ENCODE measurements around the gene TNS2.
"Not testable (repeated sequence)": the region's sequence is repeated elsewhere in the genome, so short reads cannot be mapped to it uniquely, and the experiment has no call there.

The TNS2 gene

GRCh38 chr12:53006810-53007309 lies 43.0 kb upstream of the TNS2 start:
- CTCF ChIA-PET: interaction anchor here (0.6 to 2.5 kb wide), 6 partner anchors 11 to 784 kb away, joined by 3 to 8 read pairs (median 4); no protein-coding TSS in a partner anchor
- 0% methylated on average over 26 of the region's 38 CpGs for WGBS (ENCODE audit: insufficient coverage)
- Histone ChIP-seq H3K9me3 (ENCODE audit: control extremely low read depth in 1 of 5, control insufficient read depth in 4 of 5, insufficient read depth in 2 of 5, low read depth in 1 of 5, low read length in 4 of 5) (no peaks in the 10 kb centered on the region), H3K27me3 (replicated peaks in 2 of 5; ENCODE audit: control insufficient read depth in 4 of 5, insufficient read depth in 5 of 5, low read length in 4 of 5) (no peaks in the 10 kb centered on the region), H3K36me3 (ENCODE audit: control insufficient read depth in 4 of 4, insufficient read depth in 4 of 4, low read length in 3 of 4) (peaks cover 7 to 32% (median 13%) of the 10 kb centered on the region in 4 experiments), H3K27ac (ENCODE audit: insufficient read depth in 1 of 2, low read depth in 1 of 2, low read length in 2 of 2, poor library complexity in 1 of 2, severe bottlenecking in 2 of 2) (peak overlapping the region; percentile 89 to 98), H3K4me1 (ENCODE audit: control extremely low read depth in 1 of 4, control insufficient read depth in 4 of 4, insufficient read depth in 4 of 4, low read length in 3 of 4) (peaks cover 11 to 44% (median 30%) of the 10 kb centered on the region in 4 experiments), H3K4me3 (ENCODE audit: control insufficient read depth in 1 of 7, extremely low read depth in 1 of 7, insufficient read depth in 4 of 7, low read depth in 2 of 7, low read length in 6 of 7) (peak overlapping the region; percentile 89 to 99 (median 99))
- POLR2A ChIA-PET: no interaction called here
- DNase-seq: peak; percentile 73 to 88 (median 88)

DNA sequence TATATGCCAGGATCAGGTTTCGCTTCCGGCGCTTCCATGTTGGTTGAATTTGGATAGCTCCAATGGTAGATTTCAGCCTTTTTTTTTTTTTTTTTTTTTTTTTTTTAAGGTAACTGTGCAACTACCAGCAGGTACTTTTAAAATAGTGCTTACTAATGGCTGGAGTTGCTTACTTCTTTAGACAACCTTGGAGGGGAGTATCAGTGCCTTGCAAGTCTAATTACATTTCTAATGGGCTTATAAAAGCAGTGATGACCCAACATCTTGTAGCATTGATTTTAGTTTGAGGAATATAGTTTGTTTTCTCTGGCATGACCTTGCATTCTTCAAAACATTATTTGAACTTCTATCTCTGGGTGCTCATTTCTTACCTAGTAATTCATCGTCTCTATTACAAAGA lies 42.5 kb upstream of the TNS2 start:
- peak overlapping the region; percentile 89 to 99 (median 99) for H3K4me3 ChIP-seq (ENCODE audit: control insufficient read depth in 1 of 7, extremely low read depth in 1 of 7, insufficient read depth in 4 of 7, low read depth in 2 of 7, low read length in 6 of 7)
- H3K9me3 ChIP-seq (ENCODE audit: control extremely low read depth in 1 of 5, control insufficient read depth in 4 of 5, insufficient read depth in 2 of 5, low read depth in 1 of 5, low read length in 4 of 5): no peaks in the 10 kb centered on the region
- no peak for DNase-seq
- H3K27me3 ChIP-seq (replicated peaks in 2 of 5; ENCODE audit: control insufficient read depth in 4 of 5, insufficient read depth in 5 of 5, low read length in 4 of 5): no peaks in the 10 kb centered on the region
- peaks cover 7 to 34% (median 14%) of the 10 kb centered on the region in 4 experiments for H3K36me3 ChIP-seq (ENCODE audit: control insufficient read depth in 4 of 4, insufficient read depth in 4 of 4, low read length in 3 of 4)
- WGBS (ENCODE audit: insufficient coverage): no CpG with 5 or more reads among the region's 4 CpGs
- peak overlapping the region; percentile 89 to 98 for H3K27ac ChIP-seq (ENCODE audit: insufficient read depth in 1 of 2, low read depth in 1 of 2, low read length in 2 of 2, poor library complexity in 1 of 2, severe bottlenecking in 2 of 2)
- POLR2A ChIA-PET: no interaction called here
- peaks cover 11 to 44% (median 30%) of the 10 kb centered on the region in 4 experiments for H3K4me1 ChIP-seq (ENCODE audit: control extremely low read depth in 1 of 4, control insufficient read depth in 4 of 4, insufficient read depth in 4 of 4, low read length in 3 of 4)
- CTCF ChIA-PET: interaction anchor here (0.6 to 2.5 kb wide), 5 partner anchors 11 to 785 kb away, joined by 3 to 6 read pairs (median 3); no protein-coding TSS in a partner anchor

GRCh38 chr12:53008760-53009159 lies 41.1 kb upstream of the TNS2 start:
- DNase-seq; CTCF ChIA-PET; H3K27me3 ChIP-seq (replicated peaks in 2 of 5; ENCODE audit: control insufficient read depth in 4 of 5, insufficient read depth in 5 of 5, low read length in 4 of 5); H3K9me3 ChIP-seq (ENCODE audit: control extremely low read depth in 1 of 5, control insufficient read depth in 4 of 5, insufficient read depth in 2 of 5, low read depth in 1 of 5, low read length in 4 of 5); POLR2A ChIA-PET: not testable (repeated sequence)
- H3K27ac ChIP-seq (ENCODE audit: insufficient read depth in 1 of 2, low read depth in 1 of 2, low read length in 2 of 2, poor library complexity in 1 of 2, severe bottlenecking in 2 of 2): peak overlapping the region in 1 of 2 experiments; percentile 62
- WGBS (ENCODE audit: insufficient coverage): 98% methylated on average over 14 of the region's 15 CpGs
- H3K4me3 ChIP-seq (ENCODE audit: control insufficient read depth in 1 of 7, extremely low read depth in 1 of 7, insufficient read depth in 4 of 7, low read depth in 2 of 7, low read length in 6 of 7): peak overlapping the region in 2 of 7 experiments; percentile 13 to 99
- H3K36me3 ChIP-seq (ENCODE audit: control insufficient read depth in 4 of 4, insufficient read depth in 4 of 4, low read length in 3 of 4): peaks cover 7 to 42% (median 14%) of the 10 kb centered on the region in 4 experiments
- H3K4me1 ChIP-seq (ENCODE audit: control extremely low read depth in 1 of 4, control insufficient read depth in 4 of 4, insufficient read depth in 4 of 4, low read length in 3 of 4): peaks cover 11 to 44% (median 30%) of the 10 kb centered on the region in 4 experiments

DNA sequence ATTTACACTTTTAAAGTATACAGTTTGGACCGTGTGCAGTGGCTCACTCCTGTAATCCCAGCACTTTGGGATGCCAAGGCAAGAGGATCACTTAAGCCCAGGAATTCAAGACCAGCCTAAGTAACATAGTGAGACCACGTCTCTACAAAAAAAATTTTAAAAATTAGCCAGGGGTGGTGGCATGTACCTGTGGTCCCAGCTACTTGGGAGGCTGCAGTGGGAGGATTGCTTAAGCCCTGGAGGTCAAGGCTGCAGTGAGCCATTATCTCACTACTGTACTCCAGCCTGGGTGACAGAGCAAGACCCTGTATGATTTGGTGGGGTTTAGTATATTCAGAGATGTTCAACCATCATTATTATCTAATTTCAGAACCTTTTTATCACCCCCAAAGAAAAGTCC lies 38.9 kb upstream of the TNS2 start:
- no peaks in the 10 kb centered on the region for H3K9me3 ChIP-seq (ENCODE audit: control extremely low read depth in 1 of 5, control insufficient read depth in 4 of 5, insufficient read depth in 2 of 5, low read depth in 1 of 5, low read length in 4 of 5)

GRCh38 chr12:53011889-53012288 lies 38.0 kb upstream of the TNS2 start:
- Histone ChIP-seq H3K36me3 (ENCODE audit: control insufficient read depth in 4 of 4, insufficient read depth in 4 of 4, low read length in 3 of 4) (peaks cover 7 to 66% (median 22%) of the 10 kb centered on the region in 4 experiments), H3K9me3 (ENCODE audit: control extremely low read depth in 1 of 5, control insufficient read depth in 4 of 5, insufficient read depth in 2 of 5, low read depth in 1 of 5, low read length in 4 of 5) (no peaks in the 10 kb centered on the region), H3K27me3 (replicated peaks in 2 of 5; ENCODE audit: control insufficient read depth in 4 of 5, insufficient read depth in 5 of 5, low read length in 4 of 5) (no peaks in the 10 kb centered on the region), H3K27ac (ENCODE audit: insufficient read depth in 1 of 2, low read depth in 1 of 2, low read length in 2 of 2, poor library complexity in 1 of 2, severe bottlenecking in 2 of 2) (no peak overlapping the region), H3K4me1 (ENCODE audit: control extremely low read depth in 1 of 4, control insufficient read depth in 4 of 4, insufficient read depth in 4 of 4, low read length in 3 of 4) (peaks cover 8 to 28% (median 19%) of the 10 kb centered on the region in 4 experiments), H3K4me3 (ENCODE audit: control insufficient read depth in 1 of 7, extremely low read depth in 1 of 7, insufficient read depth in 4 of 7, low read depth in 2 of 7, low read length in 6 of 7) (no peak overlapping the region)
- POLR2A ChIA-PET: no interaction called here
- 100% methylated on average over 3 of the region's 3 CpGs for WGBS (ENCODE audit: insufficient coverage)
- no peak for DNase-seq
- CTCF ChIA-PET: interaction anchor here (1.5 kb wide), 1 partner anchor 26 kb away, joined by 3 read pairs; no protein-coding TSS in a partner anchor

More for the DNA sequence above, 38.9 kb upstream of the TNS2 start:
- ChIA-PET CTCF (interaction anchor here (1.0 to 1.6 kb wide), 4 partner anchors 23 to 59 kb away, joined by 3 to 4 read pairs (median 3); no protein-coding TSS in a partner anchor), POLR2A (interaction anchor here (0.7 kb wide), 1 partner anchor 18 kb away, joined by 3 read pairs; no protein-coding TSS in a partner anchor)
- peak overlapping the region in 1 of 2 experiments; percentile 4 for H3K27ac ChIP-seq (ENCODE audit: insufficient read depth in 1 of 2, low read depth in 1 of 2, low read length in 2 of 2, poor library complexity in 1 of 2, severe bottlenecking in 2 of 2)
- no peak for DNase-seq
- WGBS (ENCODE audit: insufficient coverage): 100% methylated on average over 1 of the region's 2 CpGs
- no peaks in the 10 kb centered on the region for H3K27me3 ChIP-seq (replicated peaks in 2 of 5; ENCODE audit: control insufficient read depth in 4 of 5, insufficient read depth in 5 of 5, low read length in 4 of 5)
- peaks cover 7 to 56% (median 19%) of the 10 kb centered on the region in 4 experiments for H3K36me3 ChIP-seq (ENCODE audit: control insufficient read depth in 4 of 4, insufficient read depth in 4 of 4, low read length in 3 of 4)
- no peak overlapping the region for H3K4me3 ChIP-seq (ENCODE audit: control insufficient read depth in 1 of 7, extremely low read depth in 1 of 7, insufficient read depth in 4 of 7, low read depth in 2 of 7, low read length in 6 of 7)
- peaks cover 8 to 28% (median 19%) of the 10 kb centered on the region in 4 experiments for H3K4me1 ChIP-seq (ENCODE audit: control extremely low read depth in 1 of 4, control insufficient read depth in 4 of 4, insufficient read depth in 4 of 4, low read length in 3 of 4)

GRCh38 chr12:53012928-53013327 lies 36.9 kb upstream of the TNS2 start:
- Histone ChIP-seq H3K36me3 (ENCODE audit: control insufficient read depth in 4 of 4, insufficient read depth in 4 of 4, low read length in 3 of 4) (peaks cover 12 to 74% (median 28%) of the 10 kb centered on the region in 4 experiments), H3K4me1 (ENCODE audit: control extremely low read depth in 1 of 4, control insufficient read depth in 4 of 4, insufficient read depth in 4 of 4, low read length in 3 of 4) (peaks cover under 1 to 18% (median 9%) of the 10 kb centered on the region in 4 experiments), H3K27ac (ENCODE audit: insufficient read depth in 1 of 2, low read depth in 1 of 2, low read length in 2 of 2, poor library complexity in 1 of 2, severe bottlenecking in 2 of 2) (no peak overlapping the region), H3K9me3 (ENCODE audit: control extremely low read depth in 1 of 5, control insufficient read depth in 4 of 5, insufficient read depth in 2 of 5, low read depth in 1 of 5, low read length in 4 of 5) (no peaks in the 10 kb centered on the region), H3K27me3 (replicated peaks in 2 of 5; ENCODE audit: control insufficient read depth in 4 of 5, insufficient read depth in 5 of 5, low read length in 4 of 5) (no peaks in the 10 kb centered on the region), H3K4me3 (ENCODE audit: control insufficient read depth in 1 of 7, extremely low read depth in 1 of 7, insufficient read depth in 4 of 7, low read depth in 2 of 7, low read length in 6 of 7) (no peak overlapping the region)
- 100% methylated on average over 3 of the region's 3 CpGs for WGBS (ENCODE audit: insufficient coverage)
- ChIA-PET CTCF (interaction anchor here (1.3 kb wide), 1 partner anchor 10 kb away, joined by 4 read pairs; no protein-coding TSS in a partner anchor), POLR2A (no interaction called here)
- DNase-seq: no peak

DNA sequence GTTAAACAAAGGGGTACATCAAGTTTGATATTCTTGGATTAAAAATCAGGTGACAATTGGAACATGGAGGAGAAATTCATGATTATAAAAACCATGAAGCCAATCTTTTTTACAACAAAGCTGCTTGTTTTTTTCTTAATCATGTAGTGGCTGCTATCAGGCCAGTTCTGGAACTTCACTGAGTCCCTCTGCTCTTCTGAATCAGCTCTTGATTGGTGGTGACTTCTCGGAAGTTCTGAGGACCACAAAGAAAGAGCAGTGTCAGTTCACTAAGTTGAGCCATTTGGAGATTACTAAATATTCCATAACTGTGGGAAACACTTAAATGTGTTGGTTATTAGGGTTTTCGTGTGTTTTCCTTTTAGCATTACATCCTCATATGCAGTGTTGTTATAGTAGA lies 35.2 kb upstream of the TNS2 start:
- 100% methylated on average over 1 of the region's 2 CpGs for WGBS (ENCODE audit: insufficient coverage)
- H3K9me3 ChIP-seq (ENCODE audit: control extremely low read depth in 1 of 5, control insufficient read depth in 4 of 5, insufficient read depth in 2 of 5, low read depth in 1 of 5, low read length in 4 of 5): no peaks in the 10 kb centered on the region
- H3K4me3 ChIP-seq (ENCODE audit: control insufficient read depth in 1 of 7, extremely low read depth in 1 of 7, insufficient read depth in 4 of 7, low read depth in 2 of 7, low read length in 6 of 7): no peak overlapping the region
- POLR2A ChIA-PET: no interaction called here
- no peak overlapping the region for H3K27ac ChIP-seq (ENCODE audit: insufficient read depth in 1 of 2, low read depth in 1 of 2, low read length in 2 of 2, poor library complexity in 1 of 2, severe bottlenecking in 2 of 2)
- CTCF ChIA-PET: interaction anchor here (1.6 to 1.7 kb wide), 2 partner anchors 10 to 24 kb away, joined by 4 read pairs; no protein-coding TSS in a partner anchor
- no peaks in the 10 kb centered on the region for H3K27me3 ChIP-seq (replicated peaks in 2 of 5; ENCODE audit: control insufficient read depth in 4 of 5, insufficient read depth in 5 of 5, low read length in 4 of 5)
- DNase-seq: no peak
- peaks cover 0 to 4% (median 2%) of the 10 kb centered on the region in 4 experiments for H3K4me1 ChIP-seq (ENCODE audit: control extremely low read depth in 1 of 4, control insufficient read depth in 4 of 4, insufficient read depth in 4 of 4, low read length in 3 of 4)
- H3K36me3 ChIP-seq (ENCODE audit: control insufficient read depth in 4 of 4, insufficient read depth in 4 of 4, low read length in 3 of 4): peaks cover 14 to 75% (median 33%) of the 10 kb centered on the region in 4 experiments
